HG03175 (cell line): Measurements from ENCODE around the gene KNDC1.

Source experiments
- ATAC-seq: cut with Tn5 transposase; IDR thresholded peaks from one replicate; pipeline ENCODE4 v1.9.1; 2021; ENCODE audit warnings: mild to moderate bottlenecking, moderate library complexity; ENCODE audit not compliant: unreplicated experiment

The KNDC1 gene

GRCh38 chr10:133203652-133204195 is 43.7 kb downstream of the KNDC1 start:
- no peak for ATAC-seq

DNA sequence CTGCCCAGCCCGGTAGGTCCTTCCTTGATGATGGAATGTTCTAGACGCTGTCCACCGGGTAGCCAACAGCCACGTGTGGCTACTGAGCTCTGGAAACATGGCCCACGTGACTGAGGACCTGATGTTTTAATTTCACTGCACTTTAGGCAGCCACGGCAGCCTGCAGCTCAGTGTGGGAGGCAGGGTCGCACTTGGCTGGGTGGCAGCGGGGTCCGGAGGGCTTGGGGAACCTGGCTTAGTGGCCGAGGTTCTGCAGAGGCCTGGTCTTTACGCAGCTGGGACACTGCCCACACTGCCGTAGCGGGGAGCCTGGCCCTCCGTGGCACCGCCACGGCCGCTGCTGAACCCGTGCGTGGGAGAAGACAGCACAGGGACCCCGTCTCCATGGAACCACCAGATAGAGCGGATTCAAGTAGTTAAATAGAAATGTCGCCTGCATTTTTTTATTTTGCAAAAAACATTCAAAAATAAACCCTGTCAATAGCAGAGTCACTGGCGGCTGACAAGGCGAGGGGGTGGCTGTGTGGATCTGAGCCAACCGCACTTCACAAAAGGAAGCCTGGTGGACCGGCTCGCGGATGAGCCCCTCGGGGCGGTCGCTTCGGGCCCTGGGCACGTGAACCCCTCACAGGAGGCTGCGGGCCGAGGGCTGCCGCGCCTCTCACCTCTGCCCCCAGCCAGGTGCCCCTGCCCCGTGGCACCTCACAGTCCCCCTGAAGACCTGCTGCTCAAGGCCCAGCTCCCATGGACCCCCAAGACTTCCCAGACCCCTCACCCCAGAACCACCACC is 44.4 kb downstream of the KNDC1 start:
- ATAC-seq = no peak

GRCh38 chr10:133205146-133205545 is 45.1 kb downstream of the KNDC1 start:
- no peak for ATAC-seq

DNA sequence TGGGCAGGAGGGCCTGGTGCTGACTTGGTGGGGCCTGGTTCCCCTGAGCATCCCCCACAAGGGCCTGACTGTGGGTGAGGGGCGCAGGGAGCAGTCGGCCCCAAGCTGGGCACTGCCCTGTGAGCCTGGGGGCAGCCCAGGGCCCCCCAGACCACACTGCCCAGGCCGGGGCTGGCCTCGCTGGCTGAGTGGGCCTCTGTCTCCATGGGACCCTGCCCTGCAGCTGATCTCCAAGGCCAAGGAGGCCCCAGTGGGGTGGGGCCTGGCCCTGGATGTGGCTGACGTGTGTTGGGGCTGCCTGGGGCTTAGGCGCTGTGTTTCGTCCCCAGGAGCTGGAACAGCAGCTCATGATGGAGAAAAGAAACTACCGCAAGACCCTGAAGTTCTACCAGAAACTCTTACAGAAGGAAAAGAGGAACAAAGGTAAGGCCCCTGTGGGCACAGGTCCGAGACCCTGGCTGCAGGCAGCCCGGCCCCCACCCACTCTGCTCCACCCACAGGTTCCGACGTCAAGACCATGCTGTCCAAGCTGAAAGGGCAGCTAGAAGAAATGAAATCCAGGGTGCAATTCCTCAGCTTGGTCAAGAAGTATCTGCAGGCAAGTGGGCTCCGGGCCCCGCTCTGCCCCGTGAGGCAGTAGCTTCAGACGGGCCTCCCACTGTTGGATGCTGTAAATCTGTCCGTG is 46.5 kb downstream of the KNDC1 start:
- ATAC-seq = no peak

GRCh38 chr10:133207041-133207600 is 47.1 kb downstream of the KNDC1 start:
- ATAC-seq = no peak

DNA sequence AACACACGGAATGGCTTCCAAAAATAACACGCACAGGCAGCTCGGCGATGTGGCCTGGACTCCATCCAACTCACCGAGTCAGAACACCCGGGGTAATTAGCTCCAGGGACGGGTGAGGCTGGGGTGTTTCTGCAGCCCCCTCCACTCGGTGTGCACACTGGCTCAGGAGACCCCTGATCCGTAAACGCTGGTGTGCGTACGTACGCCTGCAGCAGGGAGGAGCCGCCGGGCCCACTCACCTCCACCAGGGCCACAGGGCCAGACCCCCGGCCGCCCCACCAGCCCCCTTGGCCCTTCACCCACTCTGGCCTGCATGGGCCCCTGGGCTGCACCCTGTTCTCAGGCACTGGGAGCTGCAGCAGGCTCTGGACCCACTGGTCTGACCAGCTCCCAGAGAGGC is 47.6 kb downstream of the KNDC1 start:
- no peak for ATAC-seq

- no peak for ATAC-seq
Measured at GRCh38 chr10:133208466-133208865, 48.4 kb downstream of the KNDC1 start.

- ATAC-seq = no peak
Measured at GRCh38 chr10:133209117-133209516, 49.1 kb downstream of the KNDC1 start.

DNA sequence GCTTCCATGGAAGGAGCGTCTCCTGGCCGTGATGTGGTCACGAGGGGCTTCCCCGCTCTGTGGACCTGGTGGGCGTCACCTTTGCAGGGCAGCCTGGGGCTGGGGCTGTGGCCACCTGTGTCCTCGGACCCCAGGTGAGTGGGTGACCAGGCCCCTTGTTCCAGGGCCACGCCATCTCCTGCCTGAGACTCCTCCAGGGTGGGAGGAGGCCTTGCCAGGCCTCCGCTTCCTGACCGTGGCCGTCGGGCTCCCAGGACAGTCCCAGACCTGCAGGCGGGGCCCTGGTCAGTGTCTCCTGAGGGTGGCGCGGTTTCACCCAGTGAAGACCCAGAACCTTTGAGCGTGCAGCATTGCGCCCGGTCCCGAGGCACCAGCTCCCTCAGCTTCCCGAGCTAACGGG is 49.6 kb downstream of the KNDC1 start:
- no peak for ATAC-seq

- ATAC-seq = no peak
Measured at GRCh38 chr10:133210398-133211140, 50.5 kb downstream of the KNDC1 start.

DNA sequence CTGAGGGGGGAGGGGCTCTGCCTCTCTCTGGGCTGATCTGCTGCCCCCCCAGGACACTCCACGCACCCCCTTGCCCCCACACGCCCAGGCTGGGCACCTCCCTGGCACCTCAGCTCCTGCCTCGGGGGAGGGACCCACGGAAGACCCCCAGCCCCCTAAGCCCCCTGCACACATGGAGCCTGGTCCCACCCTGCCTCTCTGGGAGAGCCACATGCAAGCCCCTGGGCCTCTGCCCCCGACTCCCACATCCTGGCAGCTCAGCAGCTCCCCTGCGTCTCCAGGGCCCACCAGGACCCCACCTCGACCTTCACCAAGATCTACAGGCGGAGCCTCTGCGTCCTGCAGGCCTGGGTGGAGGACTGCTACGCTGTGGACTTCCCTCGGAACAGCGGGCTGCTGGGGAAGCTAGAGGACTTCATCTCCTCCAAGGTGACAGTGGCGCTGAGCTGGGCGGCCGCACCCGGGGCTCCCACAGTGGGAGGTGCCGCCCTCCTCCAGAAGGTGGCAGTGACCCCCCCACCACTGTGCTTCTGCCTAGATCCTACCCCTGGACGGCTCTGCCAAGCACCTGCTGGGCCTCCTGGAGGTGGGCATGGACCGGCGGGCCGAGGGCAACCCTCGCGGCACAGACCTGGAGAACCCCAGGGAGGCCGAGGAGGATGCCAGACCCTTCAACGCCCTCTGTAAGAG is 51.3 kb downstream of the KNDC1 start:
- no peak for ATAC-seq

- no peak for ATAC-seq
Measured at GRCh38 chr10:133211959-133212852, 52.2 kb downstream of the KNDC1 start.

- no peak for ATAC-seq
Measured at GRCh38 chr10:133212853-133213494, 53.0 kb downstream of the KNDC1 start.

GRCh38 chr10:133213641-133214467 is 53.8 kb downstream of the KNDC1 start:
- no peak for ATAC-seq

GRCh38 chr10:133214468-133215410 is 54.7 kb downstream of the KNDC1 start:
- no peak for ATAC-seq

- ATAC-seq = no peak
Measured at GRCh38 chr10:133215586-133215985, 55.6 kb downstream of the KNDC1 start.

GRCh38 chr10:133216776-133217175 is 56.8 kb downstream of the KNDC1 start:
- no peak for ATAC-seq
